Activated CD4-positive, alpha-beta T cell treated with anti-CD3 and anti-CD28 coated beads, Interleukin-2, amount 50 U/mL, for 1 hour (primary cell): ENCODE results near the gene GPD1.

Experiments used
- DNase-seq: peaks from one replicate; pipeline ENCODE4 v3.0.0-alpha.2; 2020

GPD1 gene

DNA sequence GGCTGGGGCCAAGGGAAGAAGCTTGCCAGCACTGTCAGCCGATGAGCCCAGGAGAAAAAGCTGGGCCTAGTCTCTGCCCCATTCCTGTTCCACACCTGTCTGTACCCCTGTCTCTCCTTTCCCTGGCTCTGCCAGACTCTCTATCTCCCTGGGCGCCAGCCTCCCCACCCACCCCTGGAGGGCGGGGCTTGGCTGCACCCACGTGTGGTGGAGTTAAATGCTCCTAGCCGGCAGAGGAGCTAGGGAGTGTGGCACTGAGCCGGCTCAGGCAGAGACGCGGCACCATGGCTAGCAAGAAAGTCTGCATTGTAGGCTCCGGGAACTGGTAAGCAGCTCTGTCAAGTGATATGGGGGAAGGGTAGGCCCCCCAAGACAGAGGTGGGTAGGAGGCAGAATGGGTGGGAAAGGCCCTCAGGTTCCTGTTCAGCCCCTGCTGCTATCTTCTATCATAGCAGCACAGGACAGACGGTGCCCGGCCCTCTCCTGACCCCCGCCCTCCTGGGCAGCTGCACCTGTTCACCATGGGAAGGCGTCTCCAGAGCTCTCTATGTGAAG lies at the start of gene GPD1:
TSS of gene GPD1 (plus strand) at position 242 of the 555 bp plus-strand sequence. CDS start at position 285, 43 bp downstream.
- no peak for DNase-seq

DNA sequence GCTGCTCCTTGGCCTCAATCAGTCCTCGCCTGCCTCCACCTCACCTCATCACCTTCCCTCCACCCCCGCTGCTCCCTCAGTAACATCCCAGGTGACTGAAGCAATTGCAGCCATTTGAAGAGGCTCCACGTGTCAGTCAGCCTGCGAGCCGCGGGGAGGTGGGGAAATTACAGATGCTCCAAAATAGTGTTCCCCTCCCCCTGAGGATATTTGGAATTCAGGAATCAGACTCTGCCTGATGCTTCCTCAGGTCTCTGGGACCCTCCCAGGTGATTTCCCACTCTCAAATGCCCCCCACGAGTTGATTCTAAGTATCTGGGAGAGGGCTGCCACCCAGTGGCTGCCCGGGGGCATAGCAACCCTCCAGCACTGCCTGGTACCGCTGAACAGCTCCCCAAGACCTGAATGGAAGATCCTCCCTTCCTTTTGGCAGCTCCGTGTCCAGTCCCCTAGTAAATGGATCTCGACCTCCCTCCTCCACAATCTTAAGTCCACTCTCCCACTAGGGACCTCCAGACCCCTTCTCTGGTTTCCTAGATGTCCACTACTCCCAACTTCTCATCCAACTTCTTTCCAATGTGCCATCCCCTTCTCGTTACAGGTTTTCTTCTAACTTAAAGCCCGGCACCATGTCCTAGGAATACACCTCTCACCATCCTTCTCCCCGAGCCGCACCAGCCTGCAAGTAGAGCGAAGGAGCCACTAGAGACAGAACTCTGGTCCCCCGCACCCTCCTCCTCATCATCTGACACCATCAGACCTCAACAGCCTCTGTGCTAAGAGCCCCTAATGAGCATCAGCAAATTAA lies 47.8 kb upstream of the GPD1 start:
- peak; percentile 53 for DNase-seq

DNA sequence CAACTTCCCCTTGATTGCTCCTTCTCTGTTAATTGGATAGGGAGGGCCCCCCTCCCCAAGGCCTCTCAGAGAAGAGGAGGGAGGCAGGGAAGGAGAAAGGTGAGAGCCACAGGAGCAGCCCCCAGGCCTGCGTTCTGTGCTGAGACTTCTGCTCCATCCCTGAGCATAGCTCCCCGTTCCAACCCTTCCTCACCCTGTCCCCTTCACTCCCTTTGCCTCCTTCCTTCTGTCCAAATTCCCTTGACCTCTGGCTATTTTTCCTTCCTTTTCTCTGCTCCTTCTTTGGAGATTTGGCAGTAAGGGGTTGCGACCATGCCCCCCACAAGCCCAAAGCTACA lies 47.2 kb upstream of the GPD1 start:
- DNase-seq: no peak

DNA sequence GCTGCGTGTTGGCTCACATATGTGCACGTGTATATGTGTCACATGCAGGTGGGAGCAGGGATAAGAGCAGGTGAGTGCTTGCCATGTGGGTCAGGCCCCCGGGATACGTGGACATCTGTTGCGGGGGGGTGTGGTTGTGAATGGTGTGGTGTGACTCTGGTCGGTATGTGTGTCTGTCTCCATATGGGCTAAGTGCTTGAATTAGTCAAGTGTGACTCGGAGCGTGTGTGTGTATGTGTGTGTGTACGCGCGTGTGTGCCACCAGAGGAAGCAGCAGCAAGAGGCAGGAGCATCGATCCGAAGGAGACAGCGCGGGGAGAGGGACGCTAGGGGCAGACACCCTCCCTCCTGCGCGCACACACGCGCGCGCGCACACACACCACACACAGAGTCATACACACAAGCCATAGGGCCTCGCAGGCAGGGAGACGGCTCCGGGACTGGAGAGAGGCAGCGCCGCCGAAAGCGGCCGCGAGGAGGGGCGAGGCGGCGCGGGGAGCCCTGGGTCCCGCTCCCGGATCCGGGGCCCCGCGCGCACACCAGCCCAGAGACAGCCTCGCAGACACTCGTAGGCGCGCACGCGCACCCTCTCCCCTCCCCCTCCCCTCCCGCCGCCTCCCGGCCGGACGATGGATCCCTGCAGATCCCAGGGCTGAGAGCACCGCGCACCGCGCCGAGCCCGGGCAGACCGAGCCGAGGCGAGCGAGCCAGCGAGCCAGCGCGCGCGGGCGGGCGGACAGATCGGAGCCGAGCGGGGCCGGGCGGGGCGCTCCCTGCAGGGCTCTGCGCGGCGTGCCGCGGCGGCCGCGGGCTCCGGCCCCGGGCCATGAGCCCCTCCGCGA lies 46.6 kb upstream of the GPD1 start, which contains the start of gene ASIC1:
TSS of gene ASIC1 (plus strand) at position 597 of the 842 bp plus-strand sequence. CDS start 1,171 bp downstream, outside the sequence.
- peak; percentile 38 for DNase-seq

DNA sequence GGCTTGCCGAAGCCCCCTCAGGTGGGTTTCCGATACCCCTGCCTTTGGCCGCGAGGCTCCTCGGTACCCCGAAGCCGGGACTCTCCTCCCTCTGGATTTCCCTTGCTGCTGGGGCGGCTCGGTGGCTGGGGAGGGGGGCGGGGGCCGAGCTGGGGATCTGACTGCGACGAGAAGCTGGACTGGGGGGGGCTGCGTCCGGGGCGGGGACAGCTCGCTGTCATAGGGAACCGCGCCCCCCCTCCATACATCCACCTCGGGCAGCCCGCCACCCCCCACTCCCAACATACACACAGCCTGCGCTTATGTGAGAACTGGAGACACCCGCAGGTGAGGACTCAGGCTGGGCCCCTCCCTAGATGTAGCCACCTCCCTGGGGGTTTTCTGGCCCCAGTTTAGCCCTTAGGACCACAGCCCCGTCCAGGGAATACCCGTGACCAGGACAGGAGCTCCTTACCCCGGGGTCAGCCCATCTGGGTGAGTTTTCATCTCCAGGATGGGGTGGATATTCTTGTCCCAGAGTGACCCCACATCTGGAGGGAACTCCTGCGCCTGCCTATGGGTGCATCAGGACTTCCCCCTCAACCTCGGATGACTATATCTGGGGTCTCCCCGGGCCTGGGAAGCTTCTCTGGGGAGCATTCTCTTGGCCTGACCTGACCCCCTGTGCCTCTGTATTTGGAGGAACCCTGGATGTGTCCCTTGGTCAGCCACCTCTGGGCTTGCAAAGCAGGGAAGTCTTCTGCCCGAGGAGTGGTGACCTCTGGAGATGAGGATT lies 45.7 kb upstream of the GPD1 start:
- no peak for DNase-seq

DNA sequence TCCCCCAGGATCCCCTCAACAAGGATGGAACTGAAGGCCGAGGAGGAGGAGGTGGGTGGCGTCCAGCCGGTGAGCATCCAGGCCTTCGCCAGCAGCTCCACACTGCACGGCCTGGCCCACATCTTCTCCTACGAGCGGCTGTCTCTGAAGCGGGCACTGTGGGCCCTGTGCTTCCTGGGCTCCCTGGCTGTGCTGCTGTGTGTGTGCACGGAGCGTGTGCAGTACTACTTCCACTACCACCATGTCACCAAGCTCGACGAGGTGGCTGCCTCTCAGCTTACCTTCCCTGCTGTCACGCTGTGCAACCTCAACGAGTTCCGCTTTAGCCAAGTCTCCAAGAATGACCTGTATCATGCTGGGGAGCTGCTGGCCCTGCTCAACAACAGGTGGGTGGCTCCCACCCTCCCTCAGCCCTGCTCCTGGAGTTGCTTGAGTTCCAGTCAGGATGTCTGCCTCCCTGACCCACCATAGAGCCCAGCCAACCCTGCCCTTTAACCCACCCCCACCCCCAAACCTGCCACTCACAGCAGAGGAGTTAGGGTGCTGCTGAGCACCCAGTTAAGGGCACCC lies 45.0 kb upstream of the GPD1 start:
- DNase-seq: no peak

DNA sequence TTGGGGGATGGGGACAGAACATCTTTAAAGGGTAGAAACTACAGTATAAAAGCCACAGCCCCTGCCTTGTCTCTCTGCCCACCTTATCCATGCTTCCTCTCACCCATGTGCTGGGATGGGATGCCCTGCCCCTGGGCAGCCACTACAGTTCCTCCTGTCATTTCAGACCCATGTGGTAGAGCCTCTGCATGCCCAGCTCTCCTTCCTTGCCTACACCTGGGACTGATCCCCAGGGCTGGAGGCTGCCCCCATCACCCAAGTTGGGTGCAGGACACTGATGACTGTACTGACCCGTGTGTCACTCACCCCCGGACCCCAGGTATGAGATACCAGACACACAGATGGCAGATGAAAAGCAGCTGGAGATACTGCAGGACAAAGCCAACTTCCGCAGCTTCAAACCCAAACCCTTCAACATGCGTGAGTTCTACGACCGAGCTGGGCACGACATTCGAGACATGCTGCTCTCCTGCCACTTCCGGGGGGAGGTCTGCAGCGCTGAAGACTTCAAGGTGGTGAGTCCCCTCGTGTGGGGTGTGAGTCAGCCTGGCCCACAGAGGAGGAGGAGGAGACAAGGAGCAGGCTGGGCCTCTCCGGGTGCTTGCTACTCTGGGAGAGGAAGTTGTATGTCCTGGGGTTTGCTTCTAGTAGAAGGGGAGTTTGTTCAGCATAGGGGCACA lies 44.2 kb upstream of the GPD1 start:
- peak; percentile 20 for DNase-seq

DNA sequence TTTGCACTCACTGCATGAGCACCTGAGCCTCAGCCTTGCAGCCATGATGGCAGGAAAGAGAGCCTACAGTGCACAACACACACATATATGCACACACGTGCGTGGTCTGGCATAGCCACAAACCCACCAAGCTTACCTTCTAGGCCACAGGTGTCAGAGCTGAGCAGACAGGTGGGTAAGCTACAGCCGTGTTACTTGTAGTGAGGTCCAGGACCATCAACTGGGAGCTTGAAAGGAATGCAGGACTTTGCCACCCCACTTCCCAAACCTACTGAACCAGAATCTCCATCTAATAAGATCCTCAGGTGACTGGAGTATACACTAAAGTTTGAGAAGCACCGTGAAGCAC lies 43.7 kb upstream of the GPD1 start:
- DNase-seq: no peak

DNA sequence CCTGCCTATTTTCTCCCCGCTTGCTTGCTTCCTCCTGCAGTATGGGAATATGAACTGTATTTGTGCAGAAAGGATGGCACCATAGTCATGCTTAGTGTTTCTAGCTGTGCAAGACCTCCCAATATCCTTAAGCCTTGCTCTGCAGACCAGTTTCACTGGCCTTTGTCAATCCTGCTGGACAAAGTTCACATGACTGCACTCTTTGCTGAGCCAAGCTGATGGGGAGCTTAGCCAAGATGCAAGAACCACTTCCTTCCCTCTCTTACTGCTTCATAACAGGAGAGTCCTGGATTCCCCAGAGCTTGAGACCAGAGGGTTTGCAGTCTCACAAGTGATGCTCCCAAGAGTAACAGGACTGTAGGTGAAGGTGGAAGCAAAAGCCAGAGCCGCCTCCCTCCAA lies 42.6 kb upstream of the GPD1 start:
- no peak for DNase-seq

DNA sequence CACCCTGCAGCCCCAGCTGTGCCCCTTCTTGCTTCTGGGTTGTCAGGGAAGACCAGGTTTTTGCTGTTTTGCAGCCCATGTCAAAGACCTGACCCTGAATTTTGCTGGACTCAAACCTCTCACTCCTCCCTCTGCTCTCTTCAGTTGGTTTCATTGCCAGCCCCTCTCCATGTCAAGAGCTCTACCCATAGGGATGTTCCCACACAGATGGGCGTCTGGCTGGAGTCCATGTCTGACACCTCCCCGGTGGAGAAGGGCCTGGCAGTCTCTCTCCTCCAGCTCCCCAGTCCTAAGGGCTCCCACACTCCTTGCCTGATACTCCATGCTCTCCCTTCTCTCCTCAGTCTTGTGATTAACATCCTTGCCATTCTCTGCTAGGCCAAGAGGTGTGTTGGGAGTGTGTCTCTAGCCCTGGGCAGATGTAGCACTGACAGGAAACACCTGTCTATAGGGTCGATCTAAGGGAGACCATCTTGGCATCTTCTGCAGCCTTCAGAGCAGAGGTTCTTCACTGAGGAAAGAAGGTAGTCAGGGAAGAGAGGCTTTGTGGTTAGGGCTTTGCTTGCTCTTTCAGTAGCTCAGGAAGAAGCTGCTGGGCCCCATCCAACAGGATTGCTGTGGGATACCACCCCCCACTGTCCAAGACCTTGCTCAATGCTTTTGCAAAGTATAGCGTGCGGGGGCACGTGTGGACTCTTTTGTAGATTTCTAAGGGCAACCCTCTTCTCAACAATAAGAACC lies 41.7 kb upstream of the GPD1 start:
- DNase-seq: no peak

DNA sequence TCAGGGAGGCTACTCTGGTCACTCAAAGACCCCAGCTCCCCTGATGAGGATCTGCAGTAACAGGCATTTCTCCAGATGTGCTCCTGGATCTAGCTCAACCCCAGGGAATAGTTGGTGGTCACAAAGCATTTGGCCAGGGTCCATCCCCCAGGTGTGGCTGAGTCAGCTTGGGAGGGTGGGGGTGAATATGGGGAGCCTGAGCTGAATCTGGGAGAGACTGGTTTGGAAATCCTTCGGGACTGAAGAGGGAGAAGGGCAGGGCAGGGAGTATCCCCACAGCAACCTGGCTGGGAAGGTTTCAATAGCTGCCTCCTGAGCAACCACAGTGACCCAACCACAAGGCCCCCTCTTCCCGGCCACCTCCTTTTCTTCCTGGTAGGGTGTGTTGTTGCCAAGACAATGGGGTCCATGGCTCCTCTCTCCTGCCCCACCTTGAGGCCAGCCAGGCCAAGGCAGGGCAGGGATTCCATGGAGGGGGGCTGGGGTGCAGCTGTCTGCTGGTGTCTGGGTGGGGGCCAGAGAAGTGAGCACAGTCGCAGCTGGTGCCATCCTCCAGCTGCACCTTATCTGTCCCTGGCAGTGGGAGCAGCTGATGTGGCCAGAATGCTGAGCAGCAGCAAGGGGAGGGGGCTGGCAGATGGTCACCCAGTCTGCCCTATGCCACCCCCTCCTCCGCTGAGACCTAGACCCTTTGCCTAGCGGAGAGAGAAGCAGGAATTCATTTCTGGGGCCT lies 40.9 kb upstream of the GPD1 start:
- DNase-seq: no peak

DNA sequence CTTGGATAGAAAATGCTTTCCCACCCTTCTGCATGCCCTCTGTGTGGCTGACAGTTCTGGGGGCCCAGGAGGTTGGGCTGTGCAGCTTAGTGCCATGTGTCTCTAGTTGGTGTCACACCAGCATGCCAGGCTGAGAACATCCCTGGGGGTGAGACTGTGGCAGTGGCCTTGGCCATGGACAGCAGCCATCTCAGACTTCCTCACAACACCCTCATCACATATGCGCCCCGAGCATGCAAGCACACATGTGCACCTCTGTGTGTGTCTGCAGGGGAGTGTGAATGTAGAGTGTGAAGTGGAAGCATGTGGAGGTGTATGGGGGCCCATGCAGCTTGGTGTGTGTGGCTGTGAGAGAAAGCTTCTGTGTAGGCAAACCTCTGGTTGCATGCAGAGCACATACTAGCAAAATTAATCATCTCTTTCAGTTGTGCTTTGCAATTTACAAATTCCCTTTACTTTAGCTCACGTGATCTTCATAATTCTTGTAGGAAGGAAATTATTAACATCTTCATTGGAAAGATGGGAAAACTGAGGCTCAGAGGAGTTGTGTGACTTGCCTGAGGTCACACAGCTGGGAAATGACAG lies 38.0 kb upstream of the GPD1 start:
- DNase-seq: no peak

DNA sequence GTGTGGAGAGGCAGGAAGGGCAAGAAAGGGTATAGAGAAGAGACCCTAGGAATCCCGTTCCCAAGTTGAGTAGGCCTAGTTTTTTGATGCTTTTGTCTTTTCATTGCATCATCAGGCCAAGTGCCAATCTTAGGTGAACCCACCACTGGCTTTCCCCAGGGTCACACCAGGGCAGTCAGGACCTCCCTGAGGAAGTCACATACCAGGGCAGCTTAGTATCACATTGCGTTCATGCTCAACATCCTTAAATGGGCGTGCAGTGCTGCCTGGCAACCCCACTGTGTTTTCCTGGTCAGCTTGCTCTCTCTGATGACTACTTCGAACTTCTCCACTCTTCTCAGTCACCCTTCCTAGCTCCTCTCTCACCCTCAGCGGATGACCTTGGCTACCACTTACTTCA lies 37.4 kb upstream of the GPD1 start:
- no peak for DNase-seq

DNA sequence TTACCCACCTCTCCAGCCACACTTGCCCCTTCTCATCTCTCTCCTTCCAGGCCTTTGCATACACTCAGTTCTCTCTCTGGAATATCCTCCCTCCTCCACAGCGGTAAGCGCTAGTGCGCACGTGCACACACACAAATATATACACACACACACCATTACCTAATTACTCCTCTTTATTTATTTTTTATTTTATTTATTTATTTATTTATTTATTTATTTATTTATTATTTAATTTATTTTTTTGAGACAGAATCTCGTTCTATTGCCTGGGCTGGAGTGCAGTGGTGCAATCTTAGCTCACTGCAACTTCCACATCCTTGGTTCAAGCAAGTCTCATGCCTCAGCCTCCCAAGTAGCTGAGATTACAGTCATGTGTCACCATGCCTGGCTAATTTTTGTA lies 34.7 kb upstream of the GPD1 start:
- DNase-seq: no peak

DNA sequence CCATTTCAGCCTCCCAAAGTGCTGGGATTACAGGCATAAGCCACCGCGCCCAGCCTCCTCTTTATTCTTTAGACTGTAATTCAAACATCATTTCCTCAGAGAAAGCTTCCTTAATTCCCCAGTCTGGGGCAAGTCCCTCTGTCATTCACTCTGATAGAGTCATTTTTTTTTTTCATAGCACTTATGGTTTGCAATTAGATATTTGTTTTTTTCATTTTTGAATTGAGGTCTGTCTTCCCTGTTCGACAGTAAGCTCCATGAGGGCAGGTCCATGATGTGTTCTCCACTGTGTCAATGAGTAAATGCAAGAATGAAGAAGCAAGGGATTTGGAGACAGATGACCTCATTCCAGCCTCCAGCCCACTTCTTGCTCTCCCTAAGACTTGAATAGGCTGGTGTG lies 34.3 kb upstream of the GPD1 start:
- DNase-seq: no peak

DNA sequence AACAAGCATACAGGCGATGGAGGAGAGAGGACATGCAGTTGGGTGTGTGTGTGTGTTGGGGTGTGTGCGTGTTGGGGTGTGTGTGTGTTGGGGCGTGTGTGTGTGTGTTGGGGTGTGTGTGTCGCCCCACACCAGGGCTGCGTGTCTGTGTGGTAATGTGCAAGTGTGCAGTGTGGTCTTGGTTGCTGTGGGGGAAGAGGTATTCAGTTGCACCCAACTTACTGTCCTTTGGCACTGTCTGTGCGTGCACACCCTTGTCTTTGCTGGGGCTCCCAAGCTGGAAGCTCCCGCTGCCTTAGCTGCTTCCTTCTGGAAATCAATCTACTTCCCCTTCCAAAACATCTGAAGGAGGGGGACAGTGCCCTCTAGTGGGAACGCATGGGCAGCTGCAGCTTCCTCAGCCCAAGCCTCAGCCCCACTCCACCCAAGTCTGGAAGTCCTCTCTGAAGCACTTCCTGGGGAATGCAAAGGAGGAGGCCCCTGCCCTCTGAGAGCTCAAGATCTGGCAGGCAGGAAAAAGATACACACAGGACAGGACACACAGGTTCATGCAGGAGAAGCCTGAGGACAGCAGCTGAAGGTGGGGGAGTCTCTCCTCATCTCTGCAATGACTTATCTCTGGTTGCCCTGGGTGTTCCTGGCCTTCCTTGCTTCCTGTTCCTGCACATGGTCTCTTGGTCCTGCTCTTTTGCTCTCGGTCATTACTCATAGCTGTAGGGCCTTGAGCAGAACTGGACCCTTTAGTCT lies 33.3 kb upstream of the GPD1 start:
- DNase-seq: peak; percentile 59

DNA sequence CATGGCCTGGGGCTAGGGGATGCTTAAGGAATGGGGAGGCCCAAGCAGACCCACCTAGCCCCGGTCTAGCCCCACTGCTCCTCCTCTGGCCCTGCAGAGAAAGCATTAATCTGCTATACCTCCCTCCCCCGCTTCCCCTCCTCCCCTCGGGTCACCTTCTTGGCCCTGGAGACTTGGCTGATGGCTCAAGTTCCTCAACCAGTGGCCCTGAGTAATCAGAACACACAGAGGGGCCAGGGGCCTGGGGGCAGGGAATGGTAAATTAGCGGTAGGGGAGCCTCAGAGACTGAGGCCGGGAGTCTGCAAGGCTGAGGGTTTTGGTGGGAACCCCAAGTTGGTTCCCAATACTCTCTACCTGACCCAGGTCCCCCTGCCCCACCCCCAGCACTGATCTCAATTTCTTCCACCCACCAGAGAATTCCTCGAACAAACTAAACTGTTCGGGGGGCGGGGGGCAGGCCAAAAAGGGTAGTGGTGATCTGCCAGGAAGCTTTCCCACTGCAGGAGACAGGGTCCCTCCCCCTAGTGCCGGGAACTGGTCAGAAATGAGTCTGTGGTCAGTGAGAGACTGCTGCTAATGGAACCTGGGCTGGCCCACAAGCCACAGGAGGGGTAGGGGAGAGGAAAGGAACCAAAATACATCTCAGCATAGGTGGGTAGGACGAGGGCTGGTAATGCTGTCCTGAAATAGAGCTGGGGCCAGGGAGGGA lies 31.5 kb upstream of the GPD1 start:
- no peak for DNase-seq

DNA sequence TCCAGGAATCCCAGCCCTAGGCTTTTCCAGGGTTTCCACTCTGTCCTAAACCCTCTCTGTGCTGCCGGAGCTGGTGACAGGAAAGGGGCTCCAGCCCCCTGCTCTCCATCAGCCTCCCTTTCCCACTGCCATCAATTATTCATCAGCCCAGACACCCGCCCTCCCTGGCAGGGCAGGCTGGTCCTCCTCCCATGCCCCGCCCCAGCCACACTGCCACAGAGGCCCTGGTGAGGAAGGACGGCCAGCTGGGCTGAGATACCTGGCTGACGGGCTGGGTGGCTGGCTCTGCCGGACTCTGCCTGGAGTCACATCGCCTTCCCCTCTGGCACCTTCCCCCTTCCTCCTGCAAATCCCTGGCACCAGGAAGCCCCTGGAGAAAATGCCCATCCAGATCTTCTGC lies 30.6 kb upstream of the GPD1 start:
- DNase-seq: no peak

DNA sequence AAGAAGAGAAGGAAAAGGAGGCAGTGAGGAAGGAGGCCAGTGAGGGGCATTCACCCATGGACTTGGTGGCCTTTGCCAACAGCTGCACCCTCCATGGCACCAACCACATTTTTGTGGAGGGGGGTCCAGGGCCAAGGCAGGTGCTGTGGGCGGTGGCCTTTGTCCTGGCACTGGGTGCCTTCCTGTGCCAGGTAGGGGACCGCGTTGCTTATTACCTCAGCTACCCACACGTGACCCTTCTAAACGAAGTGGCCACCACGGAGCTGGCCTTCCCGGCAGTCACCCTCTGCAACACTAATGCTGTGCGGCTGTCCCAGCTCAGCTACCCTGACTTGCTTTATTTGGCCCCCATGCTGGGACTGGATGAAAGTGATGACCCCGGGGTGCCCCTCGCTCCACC lies 30.1 kb upstream of the GPD1 start:
- DNase-seq: no peak
